K562 (cell line): Measurements from ENCODE around the gene SLC2A13. TPM values are rescaled to one million over a fixed set of nuclear protein-coding genes. Genes with fewer than 3 reads are reported as not detected.

Experiments used
- ARID3A ChIP-seq: IDR thresholded peaks from 2 replicates; pipeline ENCODE4 v1.6.1; 2012; ENCODE audit warnings: low read depth, low read length, improper control_type of control experiment, borderline replicate concordance
- CHD1 ChIP-seq: fragments of 200-600 bp; sonication (generic); IDR thresholded peaks from one replicate; pipeline ENCODE4 v1.6.1; 2012; ENCODE audit warnings: mild to moderate bottlenecking, moderate library complexity, low read length, inconsistent platforms
- CTCF ChIP-seq, 3 experiments: IDR thresholded peaks in 2 of 3; conservative IDR thresholded peaks in 1 of 3; 2 replicates each; pipeline ENCODE4 v1.5.1; 2011 to 2012; ENCODE audit warnings: low read length in 3 of 3, mild to moderate bottlenecking in 3 of 3, control low read depth in 2 of 3, improper control_type of control experiment in 1 of 3, inconsistent platforms in 1 of 3, low read depth in 1 of 3, mixed read lengths in 1 of 3, moderate library complexity in 1 of 3; ENCODE audit not compliant: insufficient read depth in 2 of 3
- MIER1 ChIP-seq: fragments of 450-650 bp; IDR thresholded peaks from 2 replicates; pipeline ENCODE4 v1.6.1; 2016; ENCODE audit warnings: antibody characterized with exemption, mild to moderate bottlenecking, low read depth
- SMARCA5 ChIP-seq: fragments of 450-650 bp; IDR thresholded peaks from 2 replicates; pipeline ENCODE4 v1.6.1; 2016
- SREBF2 ChIP-seq: sonication (generic); formaldehyde crosslinking; IDR thresholded peaks from 2 replicates; pipeline ENCODE4 v1.4.0; 2020; ENCODE audit warnings: mild to moderate bottlenecking, missing genetic modification reagents
- ZNF696 ChIP-seq: fragments of 250-450 bp; sonication (Bioruptor Pico); conservative IDR thresholded peaks from 2 replicates; pipeline ENCODE4 v1.4.0; 2020; ENCODE audit warnings: mild to moderate bottlenecking, moderate library complexity
- polyA plus RNA-seq, 8 experiments: library from polyadenylated mRNA; depleted of rRNA in 4 of 8; stranded (reverse) in 5 of 8; unstranded in 3 of 8; fragments of >200 nt; fragmentation: Nextera tagmentation in 2 of 8; fragmentation: Illumina TruSeq in 1 of 8; extraction: Ambion mirVana in 2 of 8; extraction: Trizol in 1 of 8; gene quantifications; 2 replicates each; pipeline versions ENCODE4 v1.2.1 to v1.2.3, GENCODE V29; 2011 to 2014; ENCODE audit warnings: inconsistent platforms in 1 of 8, missing spikeins in 1 of 8
- total RNA-seq, 7 experiments: library from RNA; depleted of rRNA in 6 of 7; stranded (reverse); fragments of >200 nt in 6 of 7; fragmentation: Illumina TruSeq in 2 of 7; extraction: Trizol in 2 of 7; gene quantifications; 2 replicates each; pipeline versions ENCODE4 v1.2.1 to v1.2.3, GENCODE V29; 2011 to 2021; ENCODE audit warnings: low replicate concordance in 1 of 7
- TF ChIP-seq, protein P1 (sequence below), 2 experiments: fragments of 450-650 bp; IDR thresholded peaks; 2 replicates each; pipeline ENCODE4 v1.6.1; 2018; ENCODE audit warnings: mild to moderate bottlenecking in 2 of 2, low read depth in 1 of 2; ENCODE audit not compliant: partially characterized antibody in 2 of 2
- TF ChIP-seq, protein P2 (sequence below), 2 experiments: fragments of 450-650 bp; conservative IDR thresholded peaks; 2 replicates each; pipeline ENCODE4 v1.6.1; 2017; ENCODE audit warnings: mild to moderate bottlenecking in 2 of 2, moderate library complexity in 2 of 2
- TF ChIP-seq, protein P3 (sequence below), 2 experiments: IDR thresholded peaks in 1 of 2; conservative IDR thresholded peaks in 1 of 2; 2 replicates each; pipeline ENCODE4 v1.6.1; 2016; ENCODE audit warnings: low read depth in 2 of 2, mild to moderate bottlenecking in 1 of 2, missing compliant biosample characterization in 1 of 2, missing genetic modification characterization in 1 of 2, moderate library complexity in 1 of 2

SLC2A13 gene
- total and polyA plus RNA-seq, 9 of the 15 experiments (the other 6 are each of a cell fraction or from before 2014, with no cell fraction given): 1.7 to 12.4 (median 9.0) TPM

DNA sequence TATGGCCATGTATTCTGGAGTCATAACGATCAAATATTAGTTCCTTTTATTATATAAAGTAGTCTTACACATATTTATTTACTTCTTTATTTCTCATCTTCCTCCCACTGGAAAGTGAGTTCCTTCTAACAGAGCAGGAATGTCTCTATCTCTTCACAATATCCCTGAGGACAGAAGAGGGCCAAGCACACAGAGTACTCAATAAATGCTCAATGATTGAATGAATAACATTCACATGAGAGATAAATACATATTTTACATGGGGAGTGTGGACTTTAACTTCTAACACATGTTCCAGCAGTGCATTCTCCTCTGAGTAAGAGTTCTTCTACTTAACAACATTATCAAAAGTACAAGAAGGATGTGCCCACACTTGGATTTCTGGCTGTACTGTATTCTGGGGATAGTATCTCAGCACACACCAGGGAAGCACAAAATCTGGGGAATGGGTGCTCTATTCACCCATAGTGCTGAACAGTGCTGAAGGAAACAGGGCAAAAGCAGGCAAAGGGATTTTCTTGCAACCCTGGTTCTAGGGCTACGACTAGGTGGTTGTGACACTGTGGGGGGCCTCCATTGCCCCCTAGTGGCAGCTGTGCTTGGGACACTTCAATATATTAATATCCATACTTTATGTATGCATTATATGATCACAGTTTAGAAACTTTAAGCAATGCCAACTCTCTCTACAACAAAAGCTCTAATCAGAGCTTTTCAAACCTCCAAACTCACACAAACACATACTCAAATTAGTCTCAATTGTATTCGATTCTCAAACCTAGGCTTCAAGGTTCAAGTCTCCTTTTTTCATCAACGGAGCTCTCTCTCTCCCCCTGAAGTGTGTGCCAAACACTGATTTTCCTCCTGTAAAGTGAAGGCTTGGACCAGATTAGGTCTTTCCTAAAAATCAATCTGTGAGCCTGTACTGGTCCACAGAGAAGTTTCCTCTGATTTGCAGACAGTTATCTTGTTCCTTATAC, 115.5 kb downstream of the SLC2A13 start (continued):
- TF ChIP-seq, protein P1, sequence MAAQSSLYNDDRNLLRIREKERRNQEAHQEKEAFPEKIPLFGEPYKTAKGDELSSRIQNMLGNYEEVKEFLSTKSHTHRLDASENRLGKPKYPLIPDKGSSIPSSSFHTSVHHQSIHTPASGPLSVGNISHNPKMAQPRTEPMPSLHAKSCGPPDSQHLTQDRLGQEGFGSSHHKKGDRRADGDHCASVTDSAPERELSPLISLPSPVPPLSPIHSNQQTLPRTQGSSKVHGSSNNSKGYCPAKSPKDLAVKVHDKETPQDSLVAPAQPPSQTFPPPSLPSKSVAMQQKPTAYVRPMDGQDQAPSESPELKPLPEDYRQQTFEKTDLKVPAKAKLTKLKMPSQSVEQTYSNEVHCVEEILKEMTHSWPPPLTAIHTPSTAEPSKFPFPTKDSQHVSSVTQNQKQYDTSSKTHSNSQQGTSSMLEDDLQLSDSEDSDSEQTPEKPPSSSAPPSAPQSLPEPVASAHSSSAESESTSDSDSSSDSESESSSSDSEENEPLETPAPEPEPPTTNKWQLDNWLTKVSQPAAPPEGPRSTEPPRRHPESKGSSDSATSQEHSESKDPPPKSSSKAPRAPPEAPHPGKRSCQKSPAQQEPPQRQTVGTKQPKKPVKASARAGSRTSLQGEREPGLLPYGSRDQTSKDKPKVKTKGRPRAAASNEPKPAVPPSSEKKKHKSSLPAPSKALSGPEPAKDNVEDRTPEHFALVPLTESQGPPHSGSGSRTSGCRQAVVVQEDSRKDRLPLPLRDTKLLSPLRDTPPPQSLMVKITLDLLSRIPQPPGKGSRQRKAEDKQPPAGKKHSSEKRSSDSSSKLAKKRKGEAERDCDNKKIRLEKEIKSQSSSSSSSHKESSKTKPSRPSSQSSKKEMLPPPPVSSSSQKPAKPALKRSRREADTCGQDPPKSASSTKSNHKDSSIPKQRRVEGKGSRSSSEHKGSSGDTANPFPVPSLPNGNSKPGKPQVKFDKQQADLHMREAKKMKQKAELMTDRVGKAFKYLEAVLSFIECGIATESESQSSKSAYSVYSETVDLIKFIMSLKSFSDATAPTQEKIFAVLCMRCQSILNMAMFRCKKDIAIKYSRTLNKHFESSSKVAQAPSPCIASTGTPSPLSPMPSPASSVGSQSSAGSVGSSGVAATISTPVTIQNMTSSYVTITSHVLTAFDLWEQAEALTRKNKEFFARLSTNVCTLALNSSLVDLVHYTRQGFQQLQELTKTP (IDR thresholded peaks at IDR 0.05; ENCODE audit: low read depth in 1 of 2, partially characterized antibody in 2 of 2): no peak
- TF ChIP-seq ZNF696 (no peak), CTCF (IDR thresholded peaks at IDR 0.05 in 2 of 3, conservative IDR thresholded peaks at IDR 0.05 in 1 of 3; ENCODE audit: insufficient read depth in 2 of 3, low read depth in 1 of 3, low read length in 3 of 3) (peak; percentile 77 to 86 (median 84)), MIER1 (no peak), CHD1 (no peak), SREBF2 (CRISPR knock-in tag) (no peak), ARID3A (no peak), SMARCA5 (no peak)
- TF ChIP-seq, protein P2, sequence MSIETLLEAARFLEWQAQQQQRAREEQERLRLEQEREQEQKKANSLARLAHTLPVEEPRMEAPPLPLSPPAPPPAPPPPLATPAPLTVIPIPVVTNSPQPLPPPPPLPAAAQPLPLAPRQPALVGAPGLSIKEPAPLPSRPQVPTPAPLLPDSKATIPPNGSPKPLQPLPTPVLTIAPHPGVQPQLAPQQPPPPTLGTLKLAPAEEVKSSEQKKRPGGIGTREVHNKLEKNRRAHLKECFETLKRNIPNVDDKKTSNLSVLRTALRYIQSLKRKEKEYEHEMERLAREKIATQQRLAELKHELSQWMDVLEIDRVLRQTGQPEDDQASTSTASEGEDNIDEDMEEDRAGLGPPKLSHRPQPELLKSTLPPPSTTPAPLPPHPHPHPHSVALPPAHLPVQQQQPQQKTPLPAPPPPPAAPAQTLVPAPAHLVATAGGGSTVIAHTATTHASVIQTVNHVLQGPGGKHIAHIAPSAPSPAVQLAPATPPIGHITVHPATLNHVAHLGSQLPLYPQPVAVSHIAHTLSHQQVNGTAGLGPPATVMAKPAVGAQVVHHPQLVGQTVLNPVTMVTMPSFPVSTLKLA (conservative IDR thresholded peaks at IDR 0.05): no peak
- TF ChIP-seq, protein P3, sequence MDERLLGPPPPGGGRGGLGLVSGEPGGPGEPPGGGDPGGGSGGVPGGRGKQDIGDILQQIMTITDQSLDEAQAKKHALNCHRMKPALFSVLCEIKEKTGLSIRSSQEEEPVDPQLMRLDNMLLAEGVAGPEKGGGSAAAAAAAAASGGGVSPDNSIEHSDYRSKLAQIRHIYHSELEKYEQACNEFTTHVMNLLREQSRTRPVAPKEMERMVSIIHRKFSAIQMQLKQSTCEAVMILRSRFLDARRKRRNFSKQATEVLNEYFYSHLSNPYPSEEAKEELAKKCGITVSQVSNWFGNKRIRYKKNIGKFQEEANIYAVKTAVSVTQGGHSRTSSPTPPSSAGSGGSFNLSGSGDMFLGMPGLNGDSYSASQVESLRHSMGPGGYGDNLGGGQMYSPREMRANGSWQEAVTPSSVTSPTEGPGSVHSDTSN (CRISPR knock-in tag; IDR thresholded peaks at IDR 0.05; ENCODE audit: low read depth): no peak
- TF ChIP-seq, protein P3 (tag; conservative IDR thresholded peaks at IDR 0.05; ENCODE audit: low read depth): no peak
